ENCODE data around the gene LMBRD1. TPM values are rescaled to one million over a fixed set of nuclear protein-coding genes. Genes with fewer than 3 reads are reported as not detected.

LMBRD1 gene
- total and polyA plus RNA-seq, 2 of the 13 experiments (the other 11 are each of a cell fraction or from before 2014, with no cell fraction given): 18.9 to 21.5 TPM

DNA sequence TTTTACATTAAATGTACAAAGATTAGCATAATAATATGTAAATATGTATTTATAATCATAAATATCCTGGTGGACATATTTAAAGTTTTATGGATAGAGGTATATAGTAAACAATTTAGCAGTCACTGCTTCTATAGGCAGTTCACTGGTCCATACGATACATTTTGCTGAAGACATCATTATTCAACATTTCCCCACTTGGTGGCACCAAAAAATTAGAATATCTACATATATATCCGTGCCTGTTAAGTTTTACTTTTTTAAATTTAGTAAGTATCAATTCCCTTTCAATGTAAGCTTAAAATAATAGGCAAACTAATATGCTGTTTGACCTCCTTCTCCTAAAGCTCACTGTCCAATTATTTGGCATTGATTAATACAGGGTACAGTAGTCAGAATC lies 64.2 kb downstream of the LMBRD1 start (continued):
- TF ChIP-seq, protein P1, sequence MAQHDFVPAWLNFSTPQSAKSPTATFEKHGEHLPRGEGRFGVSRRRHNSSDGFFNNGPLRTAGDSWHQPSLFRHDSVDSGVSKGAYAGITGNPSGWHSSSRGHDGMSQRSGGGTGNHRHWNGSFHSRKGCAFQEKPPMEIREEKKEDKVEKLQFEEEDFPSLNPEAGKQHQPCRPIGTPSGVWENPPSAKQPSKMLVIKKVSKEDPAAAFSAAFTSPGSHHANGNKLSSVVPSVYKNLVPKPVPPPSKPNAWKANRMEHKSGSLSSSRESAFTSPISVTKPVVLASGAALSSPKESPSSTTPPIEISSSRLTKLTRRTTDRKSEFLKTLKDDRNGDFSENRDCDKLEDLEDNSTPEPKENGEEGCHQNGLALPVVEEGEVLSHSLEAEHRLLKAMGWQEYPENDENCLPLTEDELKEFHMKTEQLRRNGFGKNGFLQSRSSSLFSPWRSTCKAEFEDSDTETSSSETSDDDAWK (CRISPR knock-in tag; IDR thresholded peaks at IDR 0.05): no peak
- TF ChIP-seq TMF1 (CRISPR knock-in tag; IDR thresholded peaks at IDR 0.05; ENCODE audit: low read depth) (no peak), FOSL2 (CRISPR knock-in tag; IDR thresholded peaks at IDR 0.05) (no peak), MATR3 (CRISPR knock-in tag; IDR thresholded peaks at IDR 0.05) (no peak), ZBTB34 (CRISPR knock-in tag; IDR thresholded peaks at IDR 0.05) (no peak), MAFK (conservative IDR thresholded peaks at IDR 0.05 in 1 of 2, IDR thresholded peaks at IDR 0.05 in 1 of 2; ENCODE audit: low read length in 2 of 2) (peak in 1 of 2 experiments; percentile 21; a peak in 1 of 4 replicates), STAG1 (CRISPR knock-in tag; IDR thresholded peaks at IDR 0.05) (peak; percentile 21), PITX1 (CRISPR knock-in tag; IDR thresholded peaks at IDR 0.05) (no peak), AGO1 (IDR thresholded peaks at IDR 0.05; ENCODE audit: low read depth, low read length, poor library complexity, severe bottlenecking) (no peak)
- TF ChIP-seq, protein P2, sequence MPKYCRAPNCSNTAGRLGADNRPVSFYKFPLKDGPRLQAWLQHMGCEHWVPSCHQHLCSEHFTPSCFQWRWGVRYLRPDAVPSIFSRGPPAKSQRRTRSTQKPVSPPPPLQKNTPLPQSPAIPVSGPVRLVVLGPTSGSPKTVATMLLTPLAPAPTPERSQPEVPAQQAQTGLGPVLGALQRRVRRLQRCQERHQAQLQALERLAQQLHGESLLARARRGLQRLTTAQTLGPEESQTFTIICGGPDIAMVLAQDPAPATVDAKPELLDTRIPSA (CRISPR knock-in tag; IDR thresholded peaks at IDR 0.05; ENCODE audit: borderline replicate concordance): no peak

DNA sequence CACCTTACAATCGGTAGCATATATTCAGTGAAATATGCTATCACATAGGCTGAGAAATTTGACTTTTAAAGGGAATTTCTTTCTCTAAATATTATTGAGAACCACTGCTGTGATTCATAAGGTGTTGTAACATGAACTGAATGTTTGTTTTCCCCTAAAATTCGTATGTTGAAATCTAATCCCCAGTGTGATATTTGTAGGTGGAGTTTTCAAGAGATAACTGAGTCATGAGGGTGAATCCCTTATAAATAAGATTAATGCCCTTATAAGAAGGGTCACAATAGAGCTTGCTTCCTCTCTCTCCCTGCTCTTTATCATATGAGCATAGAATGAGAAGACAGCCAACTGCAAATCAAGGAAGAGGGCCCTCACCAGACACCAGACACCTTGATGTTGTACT lies 64.8 kb downstream of the LMBRD1 start:
- Histone ChIP-seq H3K27me3 (ENCODE audit: control insufficient read depth in 1 of 2, insufficient read depth in 2 of 2, low read length in 2 of 2) (no peaks in the 10 kb centered on the region), H3K79me2 (ENCODE audit: insufficient read depth, low read length) (no peaks in the 10 kb centered on the region), H3K4me2 (ENCODE audit: low read depth, low read length) (no peak overlapping the region), H3K4me3 (replicated peaks in 1 of 3; ENCODE audit: insufficient read depth in 1 of 3, low read depth in 2 of 3, low read length in 3 of 3) (no peak overlapping the region), H3K36me3 (replicated peaks in 1 of 2; ENCODE audit: control insufficient read depth in 1 of 2, insufficient read depth in 2 of 2, low read length in 2 of 2) (0 out of 5 replicates have a peak, but pooled peaks cover 0 to 2% of the 10 kb centered on the region in 2 experiments), H4K20me1 (ENCODE audit: insufficient read depth, low read length) (no peaks in the 10 kb centered on the region), H3K9me3 (ENCODE audit: low read length) (no peaks in the 10 kb centered on the region), H3K27ac (ENCODE audit: extremely low read length, insufficient read depth, low read length) (no peak overlapping the region), H2AFZ (ENCODE audit: low read length) (no peak overlapping the region), H3K9ac (ENCODE audit: insufficient read depth, low read depth, low read length) (no peak overlapping the region), H3K4me1 (ENCODE audit: insufficient read depth, low read length) (0 out of 2 replicates have a peak, but pooled peaks cover 6% of the 10 kb centered on the region)
- ChIA-PET POLR2A (no interaction called here), CTCF (ENCODE audit: low intra/inter-chr PET ratio, low total read pairs) (no interaction called here)
- intact Hi-C loops (cut with micrococcal nuclease; ENCODE audit: unreplicated experiment): loop anchor here (5.0 kb wide), 1 partner anchor 65 kb away; the partner anchor contains the start of gene LMBRD1
- ATAC-seq (no peak), DNase-seq (ENCODE audit: low spot score) (no peak), FAIRE-seq (no peak)
- in situ Hi-C loops (cut with HindIII; ENCODE audit: extremely low pct_ligation_motif_present, low pct_unique_long_range_greater_than_20kb): loop anchor here (25.0 kb wide), 1 partner anchor 380 kb away; no protein-coding TSS in a partner anchor
- BruUV-seq (replicated peaks): no TSS peak
- WGBS (ENCODE audit: low lambda C conversion rate): 64% methylated on average over 2 of the region's 2 CpGs
- TF ChIP-seq RARA (CRISPR knock-in tag; IDR thresholded peaks at IDR 0.05) (no peak), NR2F2 (IDR thresholded peaks at IDR 0.05; ENCODE audit: borderline replicate concordance, low read depth) (no peak), REST (IDR thresholded peaks at IDR 0.05; ENCODE audit: borderline replicate concordance in 1 of 2, low read depth in 1 of 2, low read length in 2 of 2) (no peak)

All from HepG2 (cell line).